Upper lobe of left lung (tissue), 6 donors: ENCODE data around the gene FTO. TPM values are rescaled to one million over a fixed set of nuclear protein-coding genes. Genes with fewer than 3 reads are reported as not detected.

Experiments used
- ATAC-seq, 2 donors: fragments of 200-7000 bp; cut with Tn5 transposase; one replicate each; pipeline ENCODE4 v1.9.1; 2022; ENCODE audit warnings: mild to moderate bottlenecking in 2 of 2, moderate library complexity in 2 of 2; ENCODE audit not compliant: low FRiP score in 2 of 2
- DNase-seq, 2 donors: peaks; one replicate each; pipeline ENCODE4 v3.0.0-alpha.2; 2019 to 2020
- H3K27ac ChIP-seq, 4 donors: fragments of 200-600 bp; sonication (generic); one replicate each; pipeline ENCODE4 v1.5.1; 2016 to 2019
- H3K27me3 ChIP-seq, 4 donors: fragments of 200-600 bp; sonication (generic); one replicate each; pipeline ENCODE4 v1.5.1; 2017 to 2019
- H3K36me3 ChIP-seq, 4 donors: fragments of 200-600 bp; sonication (generic); one replicate each; pipeline ENCODE4 v1.5.1; 2016 to 2019
- H3K4me1 ChIP-seq, 4 donors: fragments of 200-600 bp; sonication (generic); one replicate each; pipeline ENCODE4 v1.5.1; 2018 to 2019
- H3K4me3 ChIP-seq, 4 donors: fragments of 200-600 bp; sonication (generic); one replicate each; pipeline ENCODE4 v1.5.1; 2017 to 2019; ENCODE audit warnings: mild to moderate bottlenecking in 2 of 4, moderate library complexity in 1 of 4
- H3K9me3 ChIP-seq, 4 donors: fragments of 200-600 bp; sonication (generic); one replicate each; pipeline ENCODE4 v1.5.1; 2018 to 2019
- CTCF ChIP-seq, 6 experiments: fragments of 450-650 bp in 4 of 6; fragments of 200-600 bp in 2 of 6; sonication (generic) in 2 of 6; IDR thresholded peaks; one replicate each; pipeline ENCODE4 v1.5.1; 2016 to 2019; ENCODE audit warnings: antibody characterized with exemption in 6 of 6
- EP300 ChIP-seq, 4 donors: sonication (generic); formaldehyde crosslinking; IDR thresholded peaks; one replicate each; pipeline ENCODE4 v1.5.1; 2017; ENCODE audit warnings: antibody characterized with exemption in 4 of 4, control low read depth in 2 of 4
- POLR2A ChIP-seq, 4 donors: fragments of 450-650 bp; IDR thresholded peaks; one replicate each; pipeline ENCODE4 v1.5.1; 2016 to 2017; ENCODE audit warnings: antibody characterized with exemption in 4 of 4, mild to moderate bottlenecking in 2 of 4
- POLR2AphosphoS5 ChIP-seq, 2 donors: sonication (generic); formaldehyde crosslinking; IDR thresholded peaks; one replicate each; pipeline ENCODE4 v1.5.1; 2017; ENCODE audit warnings: antibody characterized with exemption in 2 of 2
- WGBS, 2 donors: methylation state at CpG; one replicate each; pipeline ENCODE4 v1.1.5; 2017 to 2018; 5-methylcytosine and 5-hydroxymethylcytosine counted together
- total RNA-seq, 6 donors: library from RNA; depleted of rRNA in 4 of 6; stranded (reverse); fragments of >200 nt in 4 of 6; gene quantifications; one replicate each; pipeline versions ENCODE4 v1.1.0 to v1.2.1, GENCODE V29; 2016 to 2021
- donor health status: DM: no; HTN: no; CAD: no; lungs with moderate emphysema.
- donor health status: DM: no; HTN: yes; CAD: no; lungs with severe emphysema.

The FTO gene
- total RNA-seq, 6 donors from 2014 or later = 62.9 to 114 (median 75.4) TPM

- DNase-seq (no peak), ATAC-seq (no peak)
- WGBS, 2 donors = 78 to 89% methylated on average over 3 of the region's 3 CpGs
- H3K9me3 ChIP-seq = no peaks in the 10 kb centered on the region
- H3K27ac ChIP-seq = no peak overlapping the region
- H3K27me3 ChIP-seq = no peaks in the 10 kb centered on the region
- no peak overlapping the region for H3K4me3 ChIP-seq
- peaks cover 0 to 18% (median 11%) of the 10 kb centered on the region in 4 donors for H3K36me3 ChIP-seq
- no peaks in the 10 kb centered on the region for H3K4me1 ChIP-seq
- no peak for TF ChIP-seq EP300 (IDR thresholded peaks at IDR 0.05)
- TF ChIP-seq POLR2AphosphoS5 (IDR thresholded peaks at IDR 0.05) = no peak
- TF ChIP-seq CTCF (IDR thresholded peaks at IDR 0.05) = no peak
- TF ChIP-seq POLR2A (IDR thresholded peaks at IDR 0.05) = no peak
Observed at GRCh38 chr16:53829186-53829747, 125.3 kb downstream of the FTO start.

- Histone ChIP-seq H3K36me3 (peaks cover 0 to 5% (median 2%) of the 10 kb centered on the region in 4 donors), H3K27ac (no peak overlapping the region), H3K9me3 (no peaks in the 10 kb centered on the region), H3K27me3 (no peaks in the 10 kb centered on the region), H3K4me1 (peaks cover 0 to 4% (median 0%) of the 10 kb centered on the region in 4 donors), H3K4me3 (no peak overlapping the region)
- DNase-seq = no peak
- ATAC-seq = no peak
- 87 to 96% methylated on average over 9 of the region's 9 CpGs for WGBS, 2 donors
- TF ChIP-seq POLR2A (IDR thresholded peaks at IDR 0.05) (no peak), EP300 (IDR thresholded peaks at IDR 0.05) (no peak), POLR2AphosphoS5 (IDR thresholded peaks at IDR 0.05) (no peak), CTCF (IDR thresholded peaks at IDR 0.05) (no peak)
Observed at GRCh38 chr16:53832896-53833544, 129.1 kb downstream of the FTO start.

GRCh38 chr16:53836142-53836541, 132.2 kb downstream of the FTO start:
- Histone ChIP-seq H3K27me3 (no peaks in the 10 kb centered on the region), H3K36me3 (no peaks in the 10 kb centered on the region), H3K4me3 (no peak overlapping the region), H3K27ac (no peak overlapping the region), H3K4me1 (peaks cover 0 to 6% (median 0%) of the 10 kb centered on the region in 4 donors), H3K9me3 (no peaks in the 10 kb centered on the region)
- no peak for ATAC-seq
- 83 to 95% methylated on average over 3 of the region's 3 CpGs for WGBS, 2 donors
- no peak for DNase-seq
- TF ChIP-seq CTCF (IDR thresholded peaks at IDR 0.05) = no peak
- no peak for TF ChIP-seq POLR2A (IDR thresholded peaks at IDR 0.05)
- no peak for TF ChIP-seq EP300 (IDR thresholded peaks at IDR 0.05)
- TF ChIP-seq POLR2AphosphoS5 (IDR thresholded peaks at IDR 0.05) = no peak

- Histone ChIP-seq H3K4me1 (peaks cover 0 to 6% (median 0%) of the 10 kb centered on the region in 4 donors), H3K4me3 (no peak overlapping the region), H3K27me3 (no peaks in the 10 kb centered on the region), H3K9me3 (no peaks in the 10 kb centered on the region), H3K36me3 (no peaks in the 10 kb centered on the region), H3K27ac (no peak overlapping the region)
- no peak for DNase-seq
- TF ChIP-seq EP300 (IDR thresholded peaks at IDR 0.05) = no peak
- no peak for TF ChIP-seq POLR2A (IDR thresholded peaks at IDR 0.05)
- ATAC-seq = no peak
- 76 to 82% methylated on average over 3 of the region's 3 CpGs for WGBS, 2 donors
Observed at GRCh38 chr16:53836680-53837079, 132.7 kb downstream of the FTO start.

- TF ChIP-seq CTCF (IDR thresholded peaks at IDR 0.05) (no peak), EP300 (IDR thresholded peaks at IDR 0.05) (no peak), POLR2A (IDR thresholded peaks at IDR 0.05) (no peak), POLR2AphosphoS5 (IDR thresholded peaks at IDR 0.05) (no peak)
- Histone ChIP-seq H3K9me3 (no peaks in the 10 kb centered on the region), H3K27me3 (no peaks in the 10 kb centered on the region), H3K4me1 (peaks cover 0 to 6% (median 0%) of the 10 kb centered on the region in 4 donors), H3K4me3 (no peak overlapping the region), H3K36me3 (no peaks in the 10 kb centered on the region), H3K27ac (no peak overlapping the region)
- no peak for DNase-seq
- ATAC-seq = no peak
- WGBS, 2 donors = 88 to 91% methylated on average over 7 of the region's 7 CpGs
Observed at GRCh38 chr16:53837426-53837825, 133.5 kb downstream of the FTO start.
